Activated CD8-positive, alpha-beta T cell treated with anti-CD3 and anti-CD28 coated beads for 36 hours (primary cell): ENCODE results near the gene WDR1. TPM values are rescaled to one million over a fixed set of nuclear protein-coding genes. Genes with fewer than 3 reads are reported as not detected.

Experiments used
- ATAC-seq: fragments of 200-7000 bp; cut with Tn5 transposase; one replicate; pipeline ENCODE4 v1.10.0; 2021; ENCODE audit warnings: mild to moderate bottlenecking, moderate library complexity
- CTCF ChIA-PET: fragments of 350-600 bp; sonication (Branson Sonifier 250); formaldehyde crosslinking; loops from one replicate; lab custom pipeline; 2021; ENCODE audit warnings: antibody characterized with exemption; lab: Charles Lee
- POLR2A ChIA-PET: fragments of 350-600 bp; sonication (Branson Sonifier 250); formaldehyde crosslinking; loops from one replicate; lab custom pipeline; 2021; ENCODE audit warnings: antibody characterized with exemption; lab: Charles Lee
- DNase-seq: peaks from one replicate; pipeline ENCODE4 v3.0.0-alpha.2; 2020
- H3K27ac Mint-ChIP-seq: one replicate; pipeline ENCODE4 v1.8.0; 2021; ENCODE audit warnings: mild to moderate bottlenecking, mixed read lengths
- H3K27me3 Mint-ChIP-seq: one replicate; pipeline ENCODE4 v1.8.0; 2021; ENCODE audit warnings: mixed read lengths
- H3K36me3 Mint-ChIP-seq: one replicate; pipeline ENCODE4 v1.8.0; 2021; ENCODE audit warnings: low read depth, mixed read lengths
- H3K4me1 Mint-ChIP-seq: one replicate; pipeline ENCODE4 v1.8.0; 2021; ENCODE audit warnings: low read depth, mixed read lengths
- H3K4me3 Mint-ChIP-seq: one replicate; pipeline ENCODE4 v1.8.0; 2021; ENCODE audit warnings: mild to moderate bottlenecking, moderate library complexity, mixed read lengths
- H3K9me3 Mint-ChIP-seq: one replicate; pipeline ENCODE4 v1.8.0; 2021; ENCODE audit warnings: mixed read lengths
- CTCF ChIP-seq: fragments of 200-600 bp; IDR thresholded peaks from one replicate; pipeline ENCODE4 v1.8.0; 2022; ENCODE audit warnings: antibody characterized with exemption, mild to moderate bottlenecking
- intact Hi-C: fragments of 100-400 bp; cut with micrococcal nuclease; formaldehyde crosslinking; loops from one replicate; pipeline ENCODE4 v1.10.0; 2022
- total RNA-seq, 2 experiments: library from RNA; stranded (reverse); gene quantifications; one replicate each; pipeline ENCODE4 v1.2.3, GENCODE V29; 2021

WDR1 gene
- total RNA-seq, 2 experiments from 2014 or later, result 390 to 393 TPM

- POLR2A ChIA-PET, result interaction anchor here (3.6 to 24.9 kb wide), 3 partner anchors 8 to 15 kb away, joined by 18 to 403 read pairs (median 139); partner anchors contain the start of gene WDR1
- peak overlapping the region; percentile 90 for H3K27ac Mint-ChIP-seq
- peaks cover 98% of the 10 kb centered on the region for H3K4me1 Mint-ChIP-seq
- intact Hi-C loops, result no loop called here
- H3K27me3 Mint-ChIP-seq, result no peaks in the 10 kb centered on the region
- H3K4me3 Mint-ChIP-seq, result peak overlapping the region; percentile 71
- TF ChIP-seq CTCF, result no peak
- DNase-seq, result peak; percentile 95
- CTCF ChIA-PET, result interaction anchor here (1.7 to 2.3 kb wide), 2 partner anchors 9 to 11 kb away, joined by 7 to 10 read pairs; no protein-coding TSS in a partner anchor
- no peaks in the 10 kb centered on the region for H3K9me3 Mint-ChIP-seq
- H3K36me3 Mint-ChIP-seq, result peaks cover 92% of the 10 kb centered on the region
- peak; percentile 89 for ATAC-seq
Observed at GRCh38 chr4:10106421-10107039, 10.1 kb downstream of the WDR1 start.

GRCh38 chr4:10105920-10106319 is 10.7 kb downstream of the WDR1 start:
- peaks cover 91% of the 10 kb centered on the region for H3K36me3 Mint-ChIP-seq
- H3K27ac Mint-ChIP-seq, result peak overlapping the region; percentile 90

GRCh38 chr4:10105421-10105820 is 11.2 kb downstream of the WDR1 start:
- no peaks in the 10 kb centered on the region for H3K9me3 Mint-ChIP-seq
- no peak for TF ChIP-seq CTCF
- peaks cover 92% of the 10 kb centered on the region for H3K36me3 Mint-ChIP-seq
- peak overlapping the region; percentile 55 for H3K4me3 Mint-ChIP-seq
- no peaks in the 10 kb centered on the region for H3K27me3 Mint-ChIP-seq
- intact Hi-C loops, result no loop called here
- ChIA-PET CTCF (interaction anchor here (1.3 to 2.3 kb wide), 3 partner anchors 10 to 13 kb away, joined by 3 to 10 read pairs (median 7); no protein-coding TSS in a partner anchor), POLR2A (interaction anchor here (0.9 to 24.9 kb wide), 4 partner anchors 9 to 50 kb away, joined by 3 to 403 read pairs (median 78); partner anchors contain the start of gene WDR1)
- ATAC-seq, result no peak
- peak overlapping the region; percentile 90 for H3K27ac Mint-ChIP-seq
- DNase-seq, result no peak
- H3K4me1 Mint-ChIP-seq, result peaks cover 99% of the 10 kb centered on the region

More at GRCh38 chr4:10105920-10106319, 10.7 kb downstream of the WDR1 start:
- ATAC-seq, result no peak
- DNase-seq, result no peak
- peaks cover 98% of the 10 kb centered on the region for H3K4me1 Mint-ChIP-seq
- H3K9me3 Mint-ChIP-seq, result no peaks in the 10 kb centered on the region
- no peaks in the 10 kb centered on the region for H3K27me3 Mint-ChIP-seq
- TF ChIP-seq CTCF, result no peak
- CTCF ChIA-PET, result interaction anchor here (1.3 to 2.3 kb wide), 3 partner anchors 9 to 13 kb away, joined by 3 to 10 read pairs (median 7); no protein-coding TSS in a partner anchor
- POLR2A ChIA-PET, result interaction anchor here (3.6 to 24.9 kb wide), 3 partner anchors 8 to 15 kb away, joined by 18 to 403 read pairs (median 139); partner anchors contain the start of gene WDR1
- H3K4me3 Mint-ChIP-seq, result peak overlapping the region; percentile 71
- intact Hi-C loops, result no loop called here

GRCh38 chr4:10104991-10105276 is 11.7 kb downstream of the WDR1 start:
- Mint-ChIP-seq H3K9me3 (no peaks in the 10 kb centered on the region), H3K36me3 (peaks cover 92% of the 10 kb centered on the region), H3K4me3 (peak overlapping the region; percentile 55), H3K27ac (peak overlapping the region; percentile 90), H3K27me3 (no peaks in the 10 kb centered on the region), H3K4me1 (peaks cover 99% of the 10 kb centered on the region)
- no peak for ATAC-seq
- TF ChIP-seq CTCF, result no peak
- intact Hi-C loops, result no loop called here
- POLR2A ChIA-PET, result interaction anchor here (0.9 to 24.9 kb wide), 4 partner anchors 9 to 50 kb away, joined by 3 to 403 read pairs (median 78); partner anchors contain the start of gene WDR1
- no peak for DNase-seq
- CTCF ChIA-PET, result interaction anchor here (1.3 to 2.3 kb wide), 2 partner anchors 9 to 12 kb away, joined by 3 to 10 read pairs; no protein-coding TSS in a partner anchor
